Liver (tissue), 9 donors: Measurements from ENCODE around the gene ZMYND10. TPM values are rescaled to one million over a fixed set of nuclear protein-coding genes. Genes with fewer than 3 reads are reported as not detected.

Experiments
- DNase-seq: peaks from one replicate; pipeline ENCODE4 v3.0.0-alpha.2; 2017; ENCODE audit warnings: low spot score
- H3K27ac ChIP-seq, 2 donors: one replicate each; pipeline ENCODE4 v1.7.0; 2013; ENCODE audit warnings: inconsistent platforms in 2 of 2, low read length in 2 of 2, control low read depth in 1 of 2, low read depth in 1 of 2, mild to moderate bottlenecking in 1 of 2
- H3K27me3 ChIP-seq, 4 donors: one replicate each; pipeline versions ENCODE4 v1.6.1 to v1.7.0; 2013; ENCODE audit warnings: low read length in 3 of 4, inconsistent platforms in 1 of 4, mild to moderate bottlenecking in 1 of 4, moderate library complexity in 1 of 4; ENCODE audit not compliant: control insufficient read depth in 4 of 4, insufficient read depth in 4 of 4
- H3K36me3 ChIP-seq, 4 donors: one replicate each; pipeline versions ENCODE4 v1.6.1 to v1.7.0; 2013; ENCODE audit warnings: low read length in 3 of 4, mild to moderate bottlenecking in 3 of 4, low read depth in 1 of 4, moderate library complexity in 1 of 4; ENCODE audit not compliant: control insufficient read depth in 4 of 4, insufficient read depth in 3 of 4
- H3K4me1 ChIP-seq, 4 donors: one replicate each; pipeline versions ENCODE4 v1.6.1 to v1.7.0; 2013; ENCODE audit warnings: low read length in 3 of 4, mild to moderate bottlenecking in 3 of 4, moderate library complexity in 1 of 4; ENCODE audit not compliant: control insufficient read depth in 4 of 4, insufficient read depth in 4 of 4
- H3K4me3 ChIP-seq, 3 donors: one replicate each; pipeline versions ENCODE4 v1.6.1 to v1.7.0; 2013; ENCODE audit warnings: low read length in 3 of 3, control low read depth in 1 of 3, low read depth in 1 of 3, mild to moderate bottlenecking in 1 of 3
- H3K9ac ChIP-seq, 2 donors: one replicate each; pipeline ENCODE4 v1.7.0; 2013; ENCODE audit warnings: low read length in 2 of 2, mild to moderate bottlenecking in 2 of 2, moderate library complexity in 2 of 2, control low read depth in 1 of 2, low read depth in 1 of 2
- H3K9me3 ChIP-seq, 4 donors: one replicate each; pipeline versions ENCODE4 v1.6.1 to v1.7.0; 2013; ENCODE audit warnings: low read length in 3 of 4; ENCODE audit not compliant: control insufficient read depth in 4 of 4
- EGR1 ChIP-seq, 2 donors: IDR thresholded peaks; 2 replicates each; pipeline ENCODE4 v1.6.1; 2016 to 2018; ENCODE audit warnings: antibody characterized with exemption in 2 of 2, low read depth in 2 of 2
- FOXA1 ChIP-seq: IDR thresholded peaks from 2 replicates; pipeline ENCODE4 v1.6.1; 2016; ENCODE audit warnings: antibody characterized with exemption
- FOXA2 ChIP-seq: IDR thresholded peaks from 2 replicates; pipeline ENCODE4 v1.6.1; 2016; ENCODE audit warnings: antibody characterized with exemption
- GABPA ChIP-seq, 2 donors: IDR thresholded peaks in 1 of 2; conservative IDR thresholded peaks in 1 of 2; 2 replicates each; pipeline ENCODE4 v1.6.1; 2016; ENCODE audit warnings: antibody characterized with exemption in 2 of 2, mild to moderate bottlenecking in 1 of 2, moderate library complexity in 1 of 2
- HNF4A ChIP-seq, 2 donors: conservative IDR thresholded peaks; 2 replicates each; pipeline ENCODE4 v1.6.1; 2016; ENCODE audit warnings: antibody characterized with exemption in 2 of 2, mild to moderate bottlenecking in 2 of 2
- HNF4G ChIP-seq: IDR thresholded peaks from 2 replicates; pipeline ENCODE4 v1.6.1; 2016; ENCODE audit warnings: antibody characterized with exemption
- JUND ChIP-seq, 2 donors: IDR thresholded peaks; 2 replicates each; pipeline ENCODE4 v1.6.1; 2016; ENCODE audit warnings: antibody characterized with exemption in 2 of 2
- NR2F2 ChIP-seq: IDR thresholded peaks from 2 replicates; pipeline ENCODE4 v1.6.1; 2016; ENCODE audit warnings: antibody characterized with exemption
- RAD21 ChIP-seq, 2 donors: IDR thresholded peaks; 2 replicates each; pipeline ENCODE4 v1.6.1; 2016; ENCODE audit warnings: antibody characterized with exemption in 2 of 2, mild to moderate bottlenecking in 2 of 2
- RXRA ChIP-seq, 2 donors: IDR thresholded peaks; 2 replicates each; pipeline ENCODE4 v1.6.1; 2017 to 2018; ENCODE audit warnings: antibody characterized with exemption in 2 of 2, mild to moderate bottlenecking in 1 of 2
- SP1 ChIP-seq: IDR thresholded peaks from 2 replicates; pipeline ENCODE4 v1.6.1; 2018; ENCODE audit warnings: antibody characterized with exemption, mild to moderate bottlenecking
- TAF1 ChIP-seq: conservative IDR thresholded peaks from 2 replicates; pipeline ENCODE4 v1.6.1; 2016; ENCODE audit warnings: antibody characterized with exemption, mild to moderate bottlenecking
- YY1 ChIP-seq: IDR thresholded peaks from 2 replicates; pipeline ENCODE4 v1.6.1; 2016; ENCODE audit warnings: antibody characterized with exemption, mild to moderate bottlenecking
- WGBS: extraction: QIAGEN DNeasy Blood & Tissue Kit; methylation state at CpG from one replicate; pipeline ENCODE4 v1.1.7; 2013; 5-methylcytosine and 5-hydroxymethylcytosine counted together
- polyA plus RNA-seq, 2 donors: library from polyadenylated mRNA; stranded (reverse) in 1 of 2; unstranded in 1 of 2; fragments of 200-250 nt in 1 of 2; fragments of >200 nt in 1 of 2; fragmentation: Nextera tagmentation in 1 of 2; extraction: Ambion mirVana in 1 of 2; gene quantifications; one replicate each; pipeline versions ENCODE4 v1.2.1 to v1.2.3, GENCODE V29; 2013 to 2015
- total RNA-seq, 2 donors: library from RNA; depleted of rRNA; stranded (reverse); fragments of >200 nt; gene quantifications; one replicate each; pipeline ENCODE4 v1.2.3, GENCODE V29; 2014
- TF ChIP-seq, protein P1 (sequence below): IDR thresholded peaks from 2 replicates; pipeline ENCODE4 v1.6.1; 2016; ENCODE audit warnings: antibody characterized with exemption
- TF ChIP-seq, protein P2 (sequence below): fragments of 150-350 bp; IDR thresholded peaks from 2 replicates; pipeline ENCODE4 v1.5.1; 2017; ENCODE audit warnings: improper control_type of control experiment, low read depth, low read length; ENCODE audit not compliant: missing input control
- TF ChIP-seq, protein P3 (sequence below): IDR thresholded peaks from 2 replicates; pipeline ENCODE4 v1.6.1; 2016; ENCODE audit warnings: antibody characterized with exemption, mild to moderate bottlenecking
- TF ChIP-seq, protein P4 (sequence below): IDR thresholded peaks from 2 replicates; pipeline ENCODE4 v1.6.1; 2016; ENCODE audit warnings: antibody characterized with exemption
- TF ChIP-seq, protein P5 (sequence below): IDR thresholded peaks from 2 replicates; pipeline ENCODE4 v1.6.1; 2016; ENCODE audit warnings: antibody characterized with exemption
- donor health status: healthy.
- donor health status: healthy.
- donor health status: healthy.
- donor health status: healthy.
- donor health status: healthy.

Gene ZMYND10
- total and polyA plus RNA-seq, 4 donors, result 0.09 to 0.75 (median 0.27) TPM

DNA sequence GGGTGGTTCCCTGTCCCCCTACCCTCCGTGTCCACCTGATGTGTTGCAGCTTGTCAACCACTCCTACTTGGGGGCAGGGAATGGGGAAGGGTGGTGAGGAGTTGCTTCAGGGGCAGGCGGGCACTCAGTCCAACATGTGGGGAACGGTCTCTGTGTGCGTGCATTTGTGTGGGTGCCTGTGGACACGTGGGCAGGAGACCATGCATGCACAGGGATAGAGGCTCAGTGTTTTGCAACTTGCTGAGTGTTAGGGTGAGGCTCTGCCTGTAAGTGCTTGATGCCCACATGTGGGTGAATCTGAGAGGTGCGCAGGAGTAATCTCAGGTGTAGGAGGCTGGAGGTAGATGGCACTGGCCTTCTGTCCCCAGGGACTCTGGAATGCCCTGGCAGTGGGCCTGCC is 38.2 kb upstream of the ZMYND10 start:
- Histone ChIP-seq H3K9ac (no peak overlapping the region), H3K36me3 (no peaks in the 10 kb centered on the region), H3K27ac (no peak overlapping the region), H3K4me3 (no peak overlapping the region), H3K9me3 (no peaks in the 10 kb centered on the region), H3K27me3 (no peaks in the 10 kb centered on the region), H3K4me1 (no peaks in the 10 kb centered on the region)
- no peak for TF ChIP-seq FOXA1
- TF ChIP-seq GABPA (IDR thresholded peaks at IDR 0.05 in 1 of 2, conservative IDR thresholded peaks at IDR 0.05 in 1 of 2), result no peak
- no peak for TF ChIP-seq EGR1 (IDR thresholded peaks at IDR 0.05; ENCODE audit: low read depth in 2 of 2)
- no peak for TF ChIP-seq HNF4A (conservative IDR thresholded peaks at IDR 0.05)
- no peak for TF ChIP-seq JUND (IDR thresholded peaks at IDR 0.05)
- TF ChIP-seq RAD21 (IDR thresholded peaks at IDR 0.05), result no peak
- TF ChIP-seq FOXA2, result no peak
- TF ChIP-seq TAF1, result no peak
- TF ChIP-seq, protein P1, sequence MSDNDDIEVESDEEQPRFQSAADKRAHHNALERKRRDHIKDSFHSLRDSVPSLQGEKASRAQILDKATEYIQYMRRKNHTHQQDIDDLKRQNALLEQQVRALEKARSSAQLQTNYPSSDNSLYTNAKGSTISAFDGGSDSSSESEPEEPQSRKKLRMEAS, result no peak
- no peak for TF ChIP-seq HNF4G
- TF ChIP-seq SP1, result no peak
- TF ChIP-seq, protein P2, sequence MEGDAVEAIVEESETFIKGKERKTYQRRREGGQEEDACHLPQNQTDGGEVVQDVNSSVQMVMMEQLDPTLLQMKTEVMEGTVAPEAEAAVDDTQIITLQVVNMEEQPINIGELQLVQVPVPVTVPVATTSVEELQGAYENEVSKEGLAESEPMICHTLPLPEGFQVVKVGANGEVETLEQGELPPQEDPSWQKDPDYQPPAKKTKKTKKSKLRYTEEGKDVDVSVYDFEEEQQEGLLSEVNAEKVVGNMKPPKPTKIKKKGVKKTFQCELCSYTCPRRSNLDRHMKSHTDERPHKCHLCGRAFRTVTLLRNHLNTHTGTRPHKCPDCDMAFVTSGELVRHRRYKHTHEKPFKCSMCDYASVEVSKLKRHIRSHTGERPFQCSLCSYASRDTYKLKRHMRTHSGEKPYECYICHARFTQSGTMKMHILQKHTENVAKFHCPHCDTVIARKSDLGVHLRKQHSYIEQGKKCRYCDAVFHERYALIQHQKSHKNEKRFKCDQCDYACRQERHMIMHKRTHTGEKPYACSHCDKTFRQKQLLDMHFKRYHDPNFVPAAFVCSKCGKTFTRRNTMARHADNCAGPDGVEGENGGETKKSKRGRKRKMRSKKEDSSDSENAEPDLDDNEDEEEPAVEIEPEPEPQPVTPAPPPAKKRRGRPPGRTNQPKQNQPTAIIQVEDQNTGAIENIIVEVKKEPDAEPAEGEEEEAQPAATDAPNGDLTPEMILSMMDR, result no peak
- TF ChIP-seq, protein P3, sequence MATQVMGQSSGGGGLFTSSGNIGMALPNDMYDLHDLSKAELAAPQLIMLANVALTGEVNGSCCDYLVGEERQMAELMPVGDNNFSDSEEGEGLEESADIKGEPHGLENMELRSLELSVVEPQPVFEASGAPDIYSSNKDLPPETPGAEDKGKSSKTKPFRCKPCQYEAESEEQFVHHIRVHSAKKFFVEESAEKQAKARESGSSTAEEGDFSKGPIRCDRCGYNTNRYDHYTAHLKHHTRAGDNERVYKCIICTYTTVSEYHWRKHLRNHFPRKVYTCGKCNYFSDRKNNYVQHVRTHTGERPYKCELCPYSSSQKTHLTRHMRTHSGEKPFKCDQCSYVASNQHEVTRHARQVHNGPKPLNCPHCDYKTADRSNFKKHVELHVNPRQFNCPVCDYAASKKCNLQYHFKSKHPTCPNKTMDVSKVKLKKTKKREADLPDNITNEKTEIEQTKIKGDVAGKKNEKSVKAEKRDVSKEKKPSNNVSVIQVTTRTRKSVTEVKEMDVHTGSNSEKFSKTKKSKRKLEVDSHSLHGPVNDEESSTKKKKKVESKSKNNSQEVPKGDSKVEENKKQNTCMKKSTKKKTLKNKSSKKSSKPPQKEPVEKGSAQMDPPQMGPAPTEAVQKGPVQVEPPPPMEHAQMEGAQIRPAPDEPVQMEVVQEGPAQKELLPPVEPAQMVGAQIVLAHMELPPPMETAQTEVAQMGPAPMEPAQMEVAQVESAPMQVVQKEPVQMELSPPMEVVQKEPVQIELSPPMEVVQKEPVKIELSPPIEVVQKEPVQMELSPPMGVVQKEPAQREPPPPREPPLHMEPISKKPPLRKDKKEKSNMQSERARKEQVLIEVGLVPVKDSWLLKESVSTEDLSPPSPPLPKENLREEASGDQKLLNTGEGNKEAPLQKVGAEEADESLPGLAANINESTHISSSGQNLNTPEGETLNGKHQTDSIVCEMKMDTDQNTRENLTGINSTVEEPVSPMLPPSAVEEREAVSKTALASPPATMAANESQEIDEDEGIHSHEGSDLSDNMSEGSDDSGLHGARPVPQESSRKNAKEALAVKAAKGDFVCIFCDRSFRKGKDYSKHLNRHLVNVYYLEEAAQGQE, result no peak
- TF ChIP-seq NR2F2, result no peak
- TF ChIP-seq, protein P4, sequence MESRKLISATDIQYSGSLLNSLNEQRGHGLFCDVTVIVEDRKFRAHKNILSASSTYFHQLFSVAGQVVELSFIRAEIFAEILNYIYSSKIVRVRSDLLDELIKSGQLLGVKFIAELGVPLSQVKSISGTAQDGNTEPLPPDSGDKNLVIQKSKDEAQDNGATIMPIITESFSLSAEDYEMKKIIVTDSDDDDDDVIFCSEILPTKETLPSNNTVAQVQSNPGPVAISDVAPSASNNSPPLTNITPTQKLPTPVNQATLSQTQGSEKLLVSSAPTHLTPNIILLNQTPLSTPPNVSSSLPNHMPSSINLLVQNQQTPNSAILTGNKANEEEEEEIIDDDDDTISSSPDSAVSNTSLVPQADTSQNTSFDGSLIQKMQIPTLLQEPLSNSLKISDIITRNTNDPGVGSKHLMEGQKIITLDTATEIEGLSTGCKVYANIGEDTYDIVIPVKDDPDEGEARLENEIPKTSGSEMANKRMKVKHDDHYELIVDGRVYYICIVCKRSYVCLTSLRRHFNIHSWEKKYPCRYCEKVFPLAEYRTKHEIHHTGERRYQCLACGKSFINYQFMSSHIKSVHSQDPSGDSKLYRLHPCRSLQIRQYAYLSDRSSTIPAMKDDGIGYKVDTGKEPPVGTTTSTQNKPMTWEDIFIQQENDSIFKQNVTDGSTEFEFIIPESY, result no peak
- no peak for TF ChIP-seq YY1
- TF ChIP-seq, protein P5, sequence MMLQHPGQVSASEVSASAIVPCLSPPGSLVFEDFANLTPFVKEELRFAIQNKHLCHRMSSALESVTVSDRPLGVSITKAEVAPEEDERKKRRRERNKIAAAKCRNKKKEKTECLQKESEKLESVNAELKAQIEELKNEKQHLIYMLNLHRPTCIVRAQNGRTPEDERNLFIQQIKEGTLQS, result no peak
- TF ChIP-seq RXRA (IDR thresholded peaks at IDR 0.05), result no peak
- WGBS, result 88% methylated on average over 6 of the region's 6 CpGs
- DNase-seq, result no peak
